NT2/D1 (cell line): ENCODE data around the gene AGFG2.
"Not testable (repeated sequence)": the region's sequence is repeated elsewhere in the genome, so short reads cannot be mapped to it uniquely, and the experiment has no call there.

Experiments
- DNase-seq: peaks from one replicate; pipeline ENCODE4 v3.0.0-alpha.2; 2011; ENCODE audit warnings: low read depth, low spot score
- H3K27me3 ChIP-seq: 2 replicates; pipeline ENCODE4 v1.6.0; 2011; ENCODE audit warnings: mild to moderate bottlenecking; ENCODE audit not compliant: insufficient read length, insufficient read depth
- H3K36me3 ChIP-seq: 2 replicates; pipeline ENCODE4 v1.6.1; 2011; ENCODE audit warnings: mild to moderate bottlenecking, low read length, mixed read lengths; ENCODE audit not compliant: insufficient read depth, insufficient read length
- H3K4me1 ChIP-seq: 2 replicates; pipeline ENCODE4 v1.5.1; 2011; ENCODE audit not compliant: insufficient read depth, insufficient read length
- H3K4me3 ChIP-seq: 2 replicates; pipeline ENCODE4 v1.5.1; 2011; ENCODE audit warnings: low read depth; ENCODE audit not compliant: insufficient read length
- H3K9ac ChIP-seq: 2 replicates; pipeline ENCODE4 v1.6.0; 2011; ENCODE audit warnings: low read depth; ENCODE audit not compliant: insufficient read length
- H3K9me3 ChIP-seq: 2 replicates; pipeline ENCODE4 v1.5.1; 2011; ENCODE audit warnings: mild to moderate bottlenecking, low read length; ENCODE audit not compliant: insufficient read depth
- SUZ12 ChIP-seq: IDR thresholded peaks from 2 replicates; pipeline ENCODE4 v1.6.1; 2011; ENCODE audit not compliant: insufficient read length, insufficient read depth; ENCODE audit errors: extremely low read depth
- YY1 ChIP-seq: IDR thresholded peaks from 2 replicates; pipeline ENCODE4 v1.6.1; 2011; ENCODE audit not compliant: insufficient read length, insufficient read depth
- ZNF274 ChIP-seq: IDR thresholded peaks from 2 replicates; pipeline ENCODE4 v1.6.1; 2011; ENCODE audit warnings: mild to moderate bottlenecking, low read depth, low read length

Gene AGFG2

DNA sequence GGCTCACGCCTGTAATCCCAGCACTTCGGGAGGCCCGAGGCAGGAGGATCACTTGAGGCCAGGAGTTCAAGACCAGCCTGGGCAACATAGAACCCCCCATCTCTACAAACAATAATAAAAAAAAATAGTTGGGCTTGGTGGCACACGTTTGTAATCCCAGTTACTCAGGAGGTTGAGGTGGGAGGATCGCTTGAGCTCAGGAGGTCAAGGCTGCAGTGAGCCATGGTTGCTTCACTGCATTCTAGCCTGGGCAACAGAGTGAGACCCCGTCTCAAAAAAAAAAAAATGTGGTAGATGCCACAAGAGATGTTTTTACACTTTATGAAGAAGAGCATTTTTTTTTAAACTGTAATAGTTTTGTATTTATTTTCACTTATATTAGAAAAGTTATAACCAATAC, 42.5 kb upstream of the AGFG2 start:
- Histone ChIP-seq H3K4me3 (no peak overlapping the region), H3K36me3 (no peaks in the 10 kb centered on the region), H3K9me3 (no peaks in the 10 kb centered on the region), H3K4me1 (no peaks in the 10 kb centered on the region), H3K9ac (no peak overlapping the region), H3K27me3 (peaks cover 14% of the 10 kb centered on the region)
- no peak for DNase-seq
- no peak for TF ChIP-seq SUZ12
- TF ChIP-seq YY1: no peak
- TF ChIP-seq ZNF274: no peak

DNA sequence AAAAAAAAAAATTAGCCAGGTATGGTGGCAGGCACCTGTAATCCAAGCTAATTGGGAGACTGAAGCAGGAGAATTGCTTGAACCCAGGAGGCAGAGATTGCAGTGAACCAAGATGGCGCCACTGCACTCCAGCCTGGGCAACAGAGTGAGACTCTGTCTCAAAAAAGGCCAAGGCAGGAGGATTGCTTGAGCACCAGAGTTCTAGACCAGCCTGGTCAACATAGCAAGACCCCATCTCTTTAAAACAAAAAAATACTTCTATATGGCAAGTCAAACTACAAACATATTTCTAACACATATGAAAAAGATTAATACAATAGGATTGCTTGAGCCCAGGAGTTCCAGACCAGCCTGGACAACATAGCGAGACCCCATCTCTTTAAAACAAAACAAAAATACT, 38.3 kb upstream of the AGFG2 start:
- not testable (repeated sequence) for H3K9me3 ChIP-seq, DNase-seq, H3K4me3 ChIP-seq, H3K9ac ChIP-seq, H3K4me1 ChIP-seq, H3K36me3 ChIP-seq, H3K27me3 ChIP-seq

DNA sequence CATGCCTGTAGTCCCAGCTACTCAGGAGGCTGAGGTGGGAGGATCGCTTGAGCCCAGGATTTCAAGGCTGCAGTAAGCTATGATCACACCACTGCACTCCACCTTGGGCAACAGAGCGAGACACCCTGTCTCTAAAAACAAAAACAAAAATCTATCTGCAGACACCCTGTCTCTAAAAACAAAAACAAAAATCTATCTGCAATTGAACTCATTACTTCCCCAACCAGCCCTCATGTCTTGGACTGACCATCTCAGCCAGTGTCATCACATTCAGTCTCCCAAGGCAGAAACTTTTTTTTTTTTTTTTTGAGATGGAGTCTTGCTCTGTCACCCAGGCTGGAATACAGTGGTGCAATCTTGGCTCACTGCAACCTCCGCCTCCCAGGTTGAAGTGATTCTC, 35.0 kb upstream of the AGFG2 start:
- H3K4me1 ChIP-seq, H3K27me3 ChIP-seq, H3K9ac ChIP-seq, DNase-seq, H3K9me3 ChIP-seq, H3K36me3 ChIP-seq, H3K4me3 ChIP-seq: not testable (repeated sequence)

DNA sequence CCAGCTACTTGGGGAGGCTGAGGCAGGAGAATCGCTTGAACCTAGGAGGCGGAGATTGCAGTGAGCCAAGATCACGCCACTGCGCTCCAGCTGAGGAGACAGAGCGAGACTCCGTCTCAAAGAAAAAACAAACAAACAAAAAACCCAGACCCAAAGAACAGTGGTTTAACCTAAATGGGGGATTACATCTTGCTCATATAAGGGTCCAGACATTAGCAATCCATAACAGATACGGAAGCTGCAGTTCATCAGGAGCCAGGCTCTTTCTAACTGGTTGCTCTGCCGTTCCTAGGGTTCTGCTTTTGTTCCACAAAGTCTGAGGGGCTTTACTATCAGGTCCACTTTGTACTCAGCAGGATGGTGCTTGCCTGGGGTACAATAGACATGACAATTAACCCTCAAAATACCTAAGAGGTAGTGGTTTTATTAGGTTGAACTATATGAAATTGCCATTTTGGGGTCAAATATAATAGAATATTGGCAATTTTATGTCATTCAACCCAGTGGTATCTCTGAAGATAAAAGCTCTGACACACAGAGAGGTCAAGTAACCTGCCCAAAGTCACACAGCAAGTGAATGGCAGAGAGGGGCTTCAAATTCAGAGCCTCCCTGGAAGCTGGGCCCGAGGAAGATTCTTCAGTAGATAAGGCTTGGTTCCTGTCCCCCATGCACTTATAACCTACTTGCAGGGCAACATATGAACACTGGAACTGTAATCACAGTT, 34.0 kb upstream of the AGFG2 start:
- no peaks in the 10 kb centered on the region for H3K4me1 ChIP-seq

DNA sequence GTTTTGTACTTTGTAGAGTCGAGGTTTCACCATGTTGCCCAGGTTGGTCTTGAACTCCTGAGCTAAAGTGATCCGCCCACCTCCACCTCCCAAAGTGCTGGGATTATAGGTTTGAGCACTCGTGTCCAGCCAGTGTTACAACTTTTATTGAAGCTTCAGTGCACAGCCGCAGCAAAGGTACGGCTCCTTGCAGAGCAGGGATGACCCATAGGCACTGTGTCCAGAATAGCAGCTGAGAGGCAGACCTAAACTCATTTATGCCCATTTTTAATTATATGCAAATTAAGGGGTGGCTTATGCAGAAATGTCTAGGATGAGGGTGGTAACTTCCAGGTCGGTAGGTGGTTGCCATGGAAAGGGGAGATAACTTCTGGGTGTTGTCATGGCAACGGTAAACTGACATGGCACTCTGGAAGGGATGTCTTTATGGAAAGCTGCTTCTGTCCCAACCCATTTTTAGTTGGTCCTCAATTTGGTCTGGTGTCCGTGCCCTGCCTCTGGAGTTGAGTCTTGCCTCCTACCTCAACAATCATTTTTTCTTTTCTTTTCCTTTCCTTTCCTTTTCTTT, 32.6 kb upstream of the AGFG2 start:
- Histone ChIP-seq H3K27me3 (no peaks in the 10 kb centered on the region), H3K4me1 (no peaks in the 10 kb centered on the region), H3K9me3 (no peaks in the 10 kb centered on the region), H3K9ac (no peak overlapping the region), H3K4me3 (no peak overlapping the region), H3K36me3 (no peaks in the 10 kb centered on the region)
- no peak for TF ChIP-seq YY1
- no peak for TF ChIP-seq SUZ12
- TF ChIP-seq ZNF274: no peak
- DNase-seq: no peak

More for the DNA sequence above, 34.0 kb upstream of the AGFG2 start:
- Histone ChIP-seq H3K4me3 (no peak overlapping the region), H3K36me3 (no peaks in the 10 kb centered on the region), H3K27me3 (no peaks in the 10 kb centered on the region), H3K9me3 (no peaks in the 10 kb centered on the region), H3K9ac (no peak overlapping the region)
- no peak for TF ChIP-seq YY1
- TF ChIP-seq SUZ12: no peak
- no peak for TF ChIP-seq ZNF274
- DNase-seq: no peak

DNA sequence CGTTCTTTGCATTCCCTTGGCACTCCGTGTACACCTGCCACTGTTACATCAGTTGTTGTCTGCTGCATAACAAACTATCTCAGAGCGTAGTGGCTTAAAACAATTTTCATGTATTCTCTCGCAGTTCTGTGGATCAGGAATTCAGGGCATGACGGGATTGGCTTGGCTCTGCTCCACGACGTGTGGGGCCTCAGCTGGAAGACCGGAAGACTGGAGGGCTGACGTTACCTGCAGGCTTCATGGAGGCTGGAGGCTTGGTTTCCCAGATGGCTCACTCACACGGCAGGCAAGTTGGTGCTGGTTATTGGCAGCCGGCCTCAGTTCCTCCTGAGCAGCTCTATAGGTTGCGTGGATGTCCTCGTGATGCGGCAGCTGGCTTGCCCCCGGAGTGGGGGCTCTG, 29.8 kb upstream of the AGFG2 start:
- no peak overlapping the region for H3K9ac ChIP-seq
- no peak for DNase-seq

DNA sequence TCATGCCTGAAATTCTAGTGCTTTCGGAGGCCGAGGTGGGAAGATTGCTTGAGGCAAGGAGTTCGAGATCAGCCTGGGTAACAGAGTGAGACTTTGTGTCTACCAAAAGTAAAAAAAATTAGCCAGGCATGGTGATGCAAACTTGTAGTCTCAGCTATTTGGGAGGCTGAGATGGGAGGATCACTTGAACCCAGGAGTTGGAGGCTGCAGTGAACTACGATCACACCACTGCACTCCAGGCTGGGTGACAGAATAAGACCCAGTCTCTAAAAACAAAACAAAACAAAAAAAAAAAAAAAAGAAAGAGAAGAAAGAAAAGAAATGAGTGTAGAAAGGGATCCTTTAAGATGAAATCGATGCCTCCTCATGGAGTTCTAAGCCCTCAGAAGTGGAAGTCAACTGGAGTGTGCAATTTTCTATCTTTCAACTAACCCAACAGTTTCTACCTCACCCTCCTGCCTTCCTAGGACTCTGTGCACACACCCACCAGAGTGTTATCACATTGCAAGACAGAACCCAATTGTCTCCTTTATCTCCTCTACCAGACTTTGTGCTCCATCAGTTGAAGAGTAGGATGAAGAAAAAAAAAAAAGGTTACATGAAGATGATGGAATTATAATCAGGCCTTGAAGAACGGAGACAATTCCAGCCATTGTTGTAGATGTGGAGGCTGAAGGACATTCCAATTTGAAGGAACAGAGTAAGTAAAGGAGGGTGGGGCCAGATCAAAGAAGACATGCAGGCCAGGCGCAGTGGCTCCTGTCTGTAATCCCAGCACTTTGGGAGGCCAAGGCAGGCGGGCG, 28.4 kb upstream of the AGFG2 start:
- Histone ChIP-seq H3K9me3 (no peaks in the 10 kb centered on the region), H3K4me3 (no peak overlapping the region), H3K27me3 (no peaks in the 10 kb centered on the region), H3K9ac (no peak overlapping the region), H3K4me1 (no peaks in the 10 kb centered on the region), H3K36me3 (no peaks in the 10 kb centered on the region)
- DNase-seq: no peak
- TF ChIP-seq ZNF274 (no peak), SUZ12 (no peak), YY1 (no peak)

More for the DNA sequence above, 29.8 kb upstream of the AGFG2 start:
- no peaks in the 10 kb centered on the region for H3K27me3 ChIP-seq
- no peaks in the 10 kb centered on the region for H3K9me3 ChIP-seq
- H3K36me3 ChIP-seq: no peaks in the 10 kb centered on the region
- H3K4me3 ChIP-seq: no peak overlapping the region
- no peak for TF ChIP-seq ZNF274
- no peak for TF ChIP-seq SUZ12
- TF ChIP-seq YY1: no peak
- H3K4me1 ChIP-seq: no peaks in the 10 kb centered on the region
